Measurements from ENCODE around the gene PGAM5.

PGAM5 gene

GRCh38 chr12:132719141-132719953 is 8.7 kb downstream of the PGAM5 start:
- no peak overlapping the region for H3K27ac ChIP-seq
- DNase-seq (ENCODE audit: low read depth, low spot score): no peak

GRCh38 chr12:132719954-132720324 is 9.3 kb downstream of the PGAM5 start:
- H3K27ac ChIP-seq: no peak overlapping the region
- no peak for DNase-seq (ENCODE audit: low read depth, low spot score)

GRCh38 chr12:132720606-132721345 is 10.1 kb downstream of the PGAM5 start:
- H3K27ac ChIP-seq: no peak overlapping the region
- no peak for DNase-seq (ENCODE audit: low read depth, low spot score)

- DNase-seq (ENCODE audit: low read depth, low spot score): no peak
- no peak overlapping the region for H3K27ac ChIP-seq
These were observed 12.5 kb downstream of the PGAM5 start for GRCh38 chr12:132723015-132723763.

GRCh38 chr12:132723764-132724140 is 13.1 kb downstream of the PGAM5 start:
- no peak overlapping the region for H3K27ac ChIP-seq

GRCh38 chr12:132724506-132725241 is 14.0 kb downstream of the PGAM5 start:
- H3K27ac ChIP-seq: no peak overlapping the region
- DNase-seq (ENCODE audit: low read depth, low spot score): no peak

More at GRCh38 chr12:132723764-132724140, 13.1 kb downstream of the PGAM5 start:
- no peak for DNase-seq (ENCODE audit: low read depth, low spot score)

GRCh38 chr12:132726386-132726785 is 15.7 kb downstream of the PGAM5 start:
- H3K27ac ChIP-seq: no peak overlapping the region
- no peak for DNase-seq (ENCODE audit: low read depth, low spot score)

- no peak overlapping the region for H3K27ac ChIP-seq
- DNase-seq (ENCODE audit: low read depth, low spot score): no peak
These were observed 16.6 kb downstream of the PGAM5 start for GRCh38 chr12:132727091-132727794.

- H3K27ac ChIP-seq: no peak overlapping the region
- no peak for DNase-seq (ENCODE audit: low read depth, low spot score)
These were observed 17.9 kb downstream of the PGAM5 start for GRCh38 chr12:132728502-132728901.

- DNase-seq (ENCODE audit: low read depth, low spot score): no peak
- H3K27ac ChIP-seq: no peak overlapping the region
These were observed 19.1 kb downstream of the PGAM5 start for GRCh38 chr12:132729541-132730320.

- H3K27ac ChIP-seq: no peak overlapping the region
- no peak for DNase-seq (ENCODE audit: low read depth, low spot score)
These were observed 19.7 kb downstream of the PGAM5 start for GRCh38 chr12:132730353-132730752.

GRCh38 chr12:132731574-132731973 is 20.9 kb downstream of the PGAM5 start:
- DNase-seq (ENCODE audit: low read depth, low spot score): no peak
- H3K27ac ChIP-seq: no peak overlapping the region

GRCh38 chr12:132734206-132734605 is 23.6 kb downstream of the PGAM5 start:
- no peak for DNase-seq (ENCODE audit: low read depth, low spot score)
- H3K27ac ChIP-seq: no peak overlapping the region

GRCh38 chr12:132735496-132735895 is 24.9 kb downstream of the PGAM5 start:
- no peak overlapping the region for H3K27ac ChIP-seq
- no peak for DNase-seq (ENCODE audit: low read depth, low spot score)

- H3K27ac ChIP-seq: no peak overlapping the region
- DNase-seq (ENCODE audit: low read depth, low spot score): no peak
These were observed 25.7 kb downstream of the PGAM5 start for GRCh38 chr12:132736378-132736777.

- no peak for DNase-seq (ENCODE audit: low read depth, low spot score)
- H3K27ac ChIP-seq: no peak overlapping the region
These were observed 26.3 kb downstream of the PGAM5 start for GRCh38 chr12:132736913-132737312.

GRCh38 chr12:132739600-132740312 is 29.1 kb downstream of the PGAM5 start:
- H3K27ac ChIP-seq: no peak overlapping the region
- DNase-seq (ENCODE audit: low read depth, low spot score): no peak

GRCh38 chr12:132740313-132740646 is 29.6 kb downstream of the PGAM5 start:
- DNase-seq (ENCODE audit: low read depth, low spot score): no peak
- H3K27ac ChIP-seq: no peak overlapping the region

Data from epithelial cell of prostate (primary cell).